Left colon (tissue), 2 donors: ENCODE results near the gene SLIT3. TPM values are rescaled to one million over a fixed set of nuclear protein-coding genes. Genes with fewer than 3 reads are reported as not detected.

Source experiments
- ATAC-seq: fragments of 200-7000 bp; cut with Tn5 transposase; one replicate; pipeline ENCODE4 v1.9.1; 2020; ENCODE audit warnings: mild to moderate bottlenecking, moderate library complexity
- DNase-seq, 2 donors: peaks; one replicate each; pipeline ENCODE4 v3.0.0-alpha.2; 2020
- intact Hi-C, 2 donors: fragments of 100-400 bp; cut with DNase I in 1 of 2; cut with micrococcal nuclease in 1 of 2; formaldehyde crosslinking; loops; one replicate each; pipeline versions ENCODE4 v1.11.2 to v1.14.0; 2022; cut with DNase I, micrococcal nuclease
- total RNA-seq, 2 donors: library from RNA; stranded (reverse); fragmentation: NEBNext Ultra II Directional; extraction: Animal tissue kit (Norgen Biotek cat#: 25700); gene quantifications; one replicate each; pipeline ENCODE4 v1.2.1, GENCODE V29; 2021
- donor health status: DM: no; HTN: no; CAD: no.
- donor health status: DM: yes; HTN: yes; CAD: no.

Gene SLIT3
- total RNA-seq, 2 donors from 2014 or later: 6.1 to 15.7 TPM

- DNase-seq (no peak), ATAC-seq (no peak)
- intact Hi-C loops: no loop called here
These were observed 502.6 kb downstream of the SLIT3 start for GRCh38 chr5:168798065-168799023.

- no peak for ATAC-seq
- intact Hi-C loops: no loop called here
- no peak for DNase-seq
These were observed 504.1 kb downstream of the SLIT3 start for GRCh38 chr5:168796593-168797580.

- no peak for ATAC-seq
- no peak for DNase-seq
- intact Hi-C loops: no loop called here
These were observed 504.9 kb downstream of the SLIT3 start for GRCh38 chr5:168796000-168796399.

- intact Hi-C loops: no loop called here
- ATAC-seq (no peak), DNase-seq (no peak)
These were observed 506.8 kb downstream of the SLIT3 start for GRCh38 chr5:168793841-168794837.

- no peak for ATAC-seq
- intact Hi-C loops: no loop called here
- no peak for DNase-seq
These were observed 508.3 kb downstream of the SLIT3 start for GRCh38 chr5:168792678-168793077.

- DNase-seq (no peak), ATAC-seq (no peak)
- intact Hi-C loops: no loop called here
These were observed 510.2 kb downstream of the SLIT3 start for GRCh38 chr5:168790671-168791250.

- intact Hi-C loops: no loop called here
- ATAC-seq: no peak
- no peak for DNase-seq
These were observed 510.8 kb downstream of the SLIT3 start for GRCh38 chr5:168790002-168790635.

GRCh38 chr5:168788786-168789185, 512.2 kb downstream of the SLIT3 start:
- DNase-seq (no peak), ATAC-seq (no peak)
- intact Hi-C loops: no loop called here

GRCh38 chr5:168788107-168788506, 512.8 kb downstream of the SLIT3 start:
- ATAC-seq: no peak

GRCh38 chr5:168786147-168786546, 514.8 kb downstream of the SLIT3 start:
- no peak for ATAC-seq
- intact Hi-C loops: no loop called here
- no peak for DNase-seq

More at GRCh38 chr5:168788107-168788506, 512.8 kb downstream of the SLIT3 start:
- DNase-seq: no peak
- intact Hi-C loops: no loop called here

- intact Hi-C loops: no loop called here
- DNase-seq (no peak), ATAC-seq (no peak)
These were observed 516.5 kb downstream of the SLIT3 start for GRCh38 chr5:168784454-168784853.

- intact Hi-C loops: no loop called here
- no peak for ATAC-seq
- DNase-seq: no peak
These were observed 518.9 kb downstream of the SLIT3 start for GRCh38 chr5:168781941-168782571.

GRCh38 chr5:168780888-168781287, 520.1 kb downstream of the SLIT3 start:
- no peak for ATAC-seq
- DNase-seq: no peak
- intact Hi-C loops: no loop called here

- no peak for ATAC-seq
- intact Hi-C loops: no loop called here
These were observed 521.6 kb downstream of the SLIT3 start for GRCh38 chr5:168779333-168779732.

GRCh38 chr5:168778536-168778935, 522.4 kb downstream of the SLIT3 start:
- intact Hi-C loops: no loop called here
- DNase-seq: no peak
- ATAC-seq: no peak

More at GRCh38 chr5:168779333-168779732, 521.6 kb downstream of the SLIT3 start:
- no peak for DNase-seq

- intact Hi-C loops: no loop called here
- no peak for DNase-seq
- no peak for ATAC-seq
These were observed 523.3 kb downstream of the SLIT3 start for GRCh38 chr5:168777651-168778050.

GRCh38 chr5:168776070-168776469, 524.9 kb downstream of the SLIT3 start:
- DNase-seq (no peak), ATAC-seq (no peak)
- intact Hi-C loops: no loop called here
